Activated T-cell treated with anti-CD3 and anti-CD28 coated beads, Interleukin-2, amount 50 U/mL, for 24 hours (primary cell): ENCODE data around the gene ATAD2B.
"Not testable (repeated sequence)": the region's sequence is repeated elsewhere in the genome, so short reads cannot be mapped to it uniquely, and the experiment has no call there.

ENCODE experiments used
- DNase-seq: peaks from one replicate; pipeline ENCODE4 v3.0.0-alpha.2; 2020
- H3K27ac Mint-ChIP-seq: 2 replicates; pipeline ENCODE4 v1.8.0; 2020; ENCODE audit warnings: mild to moderate bottlenecking, mixed read lengths
- H3K27me3 Mint-ChIP-seq: 2 replicates; pipeline ENCODE4 v1.8.0; 2020; ENCODE audit warnings: mixed read lengths
- H3K36me3 Mint-ChIP-seq: 2 replicates; pipeline ENCODE4 v1.8.0; 2020; ENCODE audit warnings: low read depth, mixed read lengths
- H3K4me1 Mint-ChIP-seq: 2 replicates; pipeline ENCODE4 v1.8.0; 2020; ENCODE audit warnings: low read depth, mixed read lengths
- H3K4me3 Mint-ChIP-seq: 2 replicates; pipeline ENCODE4 v1.8.0; 2020; ENCODE audit warnings: mild to moderate bottlenecking, moderate library complexity, mixed read lengths
- H3K9me3 Mint-ChIP-seq: 2 replicates; pipeline ENCODE4 v1.8.0; 2020; ENCODE audit warnings: mixed read lengths

ATAD2B gene

GRCh38 chr2:23745068-23745725, 181.7 kb downstream of the ATAD2B start:
- Mint-ChIP-seq H3K4me3 (no peak overlapping the region), H3K27me3 (no peaks in the 10 kb centered on the region), H3K4me1 (no peaks in the 10 kb centered on the region), H3K36me3 (peaks cover 44% of the 10 kb centered on the region), H3K27ac (no peak overlapping the region), H3K9me3 (peaks cover 5% of the 10 kb centered on the region)
- DNase-seq = no peak

GRCh38 chr2:23736783-23737182, 190.1 kb downstream of the ATAD2B start:
- H3K27ac Mint-ChIP-seq, H3K4me3 Mint-ChIP-seq, H3K9me3 Mint-ChIP-seq, H3K4me1 Mint-ChIP-seq, DNase-seq, H3K27me3 Mint-ChIP-seq: not testable (repeated sequence)
- H3K36me3 Mint-ChIP-seq = peaks cover 63% of the 10 kb centered on the region

- Mint-ChIP-seq H3K4me3 (no peak overlapping the region), H3K27me3 (no peaks in the 10 kb centered on the region), H3K36me3 (peaks cover 68% of the 10 kb centered on the region), H3K4me1 (no peaks in the 10 kb centered on the region), H3K9me3 (no peaks in the 10 kb centered on the region), H3K27ac (no peak overlapping the region)
- DNase-seq = no peak
These were observed 192.5 kb downstream of the ATAD2B start for GRCh38 chr2:23734416-23734815.

- Mint-ChIP-seq H3K36me3 (peaks cover 67% of the 10 kb centered on the region), H3K9me3 (peaks cover 32% of the 10 kb centered on the region)
- not testable (repeated sequence) for H3K4me1 Mint-ChIP-seq, H3K27me3 Mint-ChIP-seq, H3K27ac Mint-ChIP-seq, H3K4me3 Mint-ChIP-seq, DNase-seq
These were observed 203.9 kb downstream of the ATAD2B start for GRCh38 chr2:23723029-23723428.

- Mint-ChIP-seq H3K9me3 (peaks cover 32% of the 10 kb centered on the region), H3K36me3 (peaks cover 60% of the 10 kb centered on the region), H3K27ac (no peak overlapping the region), H3K4me1 (no peaks in the 10 kb centered on the region), H3K4me3 (no peak overlapping the region), H3K27me3 (no peaks in the 10 kb centered on the region)
- no peak for DNase-seq
These were observed 204.7 kb downstream of the ATAD2B start for GRCh38 chr2:23722255-23722654.

GRCh38 chr2:23721454-23721826, 205.5 kb downstream of the ATAD2B start:
- peaks cover 59% of the 10 kb centered on the region for H3K36me3 Mint-ChIP-seq
- H3K27ac Mint-ChIP-seq = no peak overlapping the region

GRCh38 chr2:23720705-23721453, 206.0 kb downstream of the ATAD2B start:
- H3K9me3 Mint-ChIP-seq = peaks cover 29% of the 10 kb centered on the region
- peaks cover 59% of the 10 kb centered on the region for H3K36me3 Mint-ChIP-seq
- no peaks in the 10 kb centered on the region for H3K27me3 Mint-ChIP-seq
- no peak for DNase-seq
- no peaks in the 10 kb centered on the region for H3K4me1 Mint-ChIP-seq
- no peak overlapping the region for H3K4me3 Mint-ChIP-seq
- no peak overlapping the region for H3K27ac Mint-ChIP-seq

More at GRCh38 chr2:23721454-23721826, 205.5 kb downstream of the ATAD2B start:
- Mint-ChIP-seq H3K4me3 (no peak overlapping the region), H3K4me1 (no peaks in the 10 kb centered on the region), H3K9me3 (peaks cover 31% of the 10 kb centered on the region), H3K27me3 (no peaks in the 10 kb centered on the region)
- DNase-seq = no peak

- H3K9me3 Mint-ChIP-seq = peaks cover 21% of the 10 kb centered on the region
- no peak overlapping the region for H3K27ac Mint-ChIP-seq
- DNase-seq = no peak
- H3K36me3 Mint-ChIP-seq = peaks cover 49% of the 10 kb centered on the region
- no peaks in the 10 kb centered on the region for H3K4me1 Mint-ChIP-seq
- H3K27me3 Mint-ChIP-seq = no peaks in the 10 kb centered on the region
- H3K4me3 Mint-ChIP-seq = no peak overlapping the region
These were observed 207.2 kb downstream of the ATAD2B start for GRCh38 chr2:23719716-23720115.

- Mint-ChIP-seq H3K36me3 (peaks cover 45% of the 10 kb centered on the region), H3K27ac (no peak overlapping the region)
These were observed 207.8 kb downstream of the ATAD2B start for GRCh38 chr2:23718931-23719700.

GRCh38 chr2:23713351-23713750, 213.6 kb downstream of the ATAD2B start:
- no peaks in the 10 kb centered on the region for H3K9me3 Mint-ChIP-seq
- no peaks in the 10 kb centered on the region for H3K4me1 Mint-ChIP-seq
- H3K27me3 Mint-ChIP-seq = no peaks in the 10 kb centered on the region
- no peak overlapping the region for H3K27ac Mint-ChIP-seq
- no peak overlapping the region for H3K4me3 Mint-ChIP-seq
- peaks cover 36% of the 10 kb centered on the region for H3K36me3 Mint-ChIP-seq
- no peak for DNase-seq

More at GRCh38 chr2:23718931-23719700, 207.8 kb downstream of the ATAD2B start:
- H3K4me1 Mint-ChIP-seq = no peaks in the 10 kb centered on the region
- no peak for DNase-seq
- H3K9me3 Mint-ChIP-seq = peaks cover 18% of the 10 kb centered on the region
- no peaks in the 10 kb centered on the region for H3K27me3 Mint-ChIP-seq
- H3K4me3 Mint-ChIP-seq = no peak overlapping the region

- H3K36me3 Mint-ChIP-seq = peaks cover 36% of the 10 kb centered on the region
These were observed 214.2 kb downstream of the ATAD2B start for GRCh38 chr2:23712756-23713151.

GRCh38 chr2:23711979-23712755, 214.8 kb downstream of the ATAD2B start:
- no peak for DNase-seq
- no peak overlapping the region for H3K4me3 Mint-ChIP-seq

More at GRCh38 chr2:23712756-23713151, 214.2 kb downstream of the ATAD2B start:
- Mint-ChIP-seq H3K4me1 (no peaks in the 10 kb centered on the region), H3K27me3 (no peaks in the 10 kb centered on the region), H3K4me3 (no peak overlapping the region), H3K9me3 (no peaks in the 10 kb centered on the region), H3K27ac (no peak overlapping the region)
- no peak for DNase-seq

GRCh38 chr2:23709311-23709710, 217.6 kb downstream of the ATAD2B start:
- no peaks in the 10 kb centered on the region for H3K4me1 Mint-ChIP-seq
- peaks cover 52% of the 10 kb centered on the region for H3K36me3 Mint-ChIP-seq
- H3K27ac Mint-ChIP-seq = no peak overlapping the region
- no peaks in the 10 kb centered on the region for H3K27me3 Mint-ChIP-seq
- H3K4me3 Mint-ChIP-seq = no peak overlapping the region
- no peak for DNase-seq
- H3K9me3 Mint-ChIP-seq = no peaks in the 10 kb centered on the region

More at GRCh38 chr2:23711979-23712755, 214.8 kb downstream of the ATAD2B start:
- no peaks in the 10 kb centered on the region for H3K4me1 Mint-ChIP-seq
- H3K27ac Mint-ChIP-seq = no peak overlapping the region
- no peaks in the 10 kb centered on the region for H3K27me3 Mint-ChIP-seq
- no peaks in the 10 kb centered on the region for H3K9me3 Mint-ChIP-seq
- H3K36me3 Mint-ChIP-seq = peaks cover 42% of the 10 kb centered on the region

- no peak for DNase-seq
- Mint-ChIP-seq H3K9me3 (no peaks in the 10 kb centered on the region), H3K36me3 (peaks cover 49% of the 10 kb centered on the region), H3K27ac (no peak overlapping the region), H3K4me3 (no peak overlapping the region), H3K27me3 (no peaks in the 10 kb centered on the region), H3K4me1 (no peaks in the 10 kb centered on the region)
These were observed 218.2 kb downstream of the ATAD2B start for GRCh38 chr2:23708771-23709170.
